ENCODE results near the gene FAM83C.

The FAM83C gene

DNA sequence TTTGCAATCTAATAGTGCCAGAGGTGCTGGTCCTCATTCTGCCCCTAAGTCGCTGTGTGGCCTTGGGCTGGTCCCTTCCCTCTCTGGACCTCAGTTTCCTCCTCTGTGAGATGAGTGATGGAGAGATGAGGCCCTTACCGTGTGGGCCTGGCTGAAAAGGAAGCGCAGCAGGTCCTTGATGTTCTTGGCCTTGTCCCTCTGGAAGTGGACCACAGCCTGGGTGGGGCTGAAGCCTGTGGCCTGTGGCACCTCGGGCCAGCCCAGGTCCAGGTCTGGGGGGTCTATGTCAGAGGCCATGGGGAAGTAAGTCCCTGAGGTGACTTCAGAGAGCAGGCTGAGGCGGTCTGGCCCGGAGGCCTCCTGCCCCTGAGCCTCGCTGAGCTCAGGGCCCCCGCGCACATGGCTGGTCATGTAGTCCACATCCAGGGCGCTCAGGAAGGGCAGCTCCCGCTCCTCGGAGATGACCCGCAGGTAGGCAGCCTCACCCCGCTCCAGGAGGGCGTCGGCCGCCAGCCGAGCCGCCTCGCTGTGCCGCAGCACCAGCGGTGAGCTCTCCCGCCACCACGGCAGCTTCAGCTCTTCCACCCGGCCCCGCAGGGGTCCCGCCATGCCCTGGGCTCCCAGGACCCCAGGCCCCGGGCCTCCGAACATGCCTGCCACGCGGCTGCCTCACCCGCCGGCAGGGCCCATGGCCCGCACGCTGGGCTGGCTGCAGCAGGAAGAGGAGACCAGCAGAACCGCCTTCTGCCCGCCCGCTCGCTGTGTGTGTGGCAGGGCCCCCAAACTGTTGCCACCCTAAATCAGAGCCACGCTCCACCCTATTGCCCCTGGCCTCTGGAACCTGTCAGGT lies at the start of gene FAM83C:
Gene FAM83C, minus strand, starts transcription at position 772 of the 850 bp plus-strand sequence. Its CDS starts 121 bp downstream, at position 651.
- no peak for DNase-seq (ENCODE audit: low read depth in 2 of 2)

- no peak for DNase-seq (ENCODE audit: low read depth in 2 of 2)
Observed at GRCh38 chr20:35341366-35342028, 49.3 kb upstream of the FAM83C start.

GRCh38 chr20:35340436-35340835 lies 48.2 kb upstream of the FAM83C start:
- no peak for DNase-seq (ENCODE audit: low read depth in 2 of 2)

DNA sequence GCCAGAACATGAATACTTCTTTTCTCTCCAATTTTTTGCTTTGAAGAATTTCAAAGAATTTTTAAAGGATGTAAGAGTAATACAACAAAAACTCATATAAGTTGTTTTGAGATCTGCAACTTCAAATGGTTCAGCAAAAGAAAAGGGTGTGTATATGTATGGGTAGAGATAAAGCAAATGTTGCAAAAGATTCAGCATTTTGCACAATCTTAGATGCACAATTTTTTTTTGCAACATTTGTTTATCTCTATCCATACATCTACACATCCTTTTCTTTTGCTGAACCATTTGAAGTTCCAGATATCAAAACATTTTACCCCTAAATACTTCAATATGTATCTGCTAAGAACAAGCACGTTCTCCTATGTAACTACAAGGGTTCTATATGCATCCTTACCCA lies 47.4 kb upstream of the FAM83C start:
- DNase-seq (ENCODE audit: low read depth in 2 of 2), result no peak

GRCh38 chr20:35339007-35339406 lies 46.8 kb upstream of the FAM83C start:
- peak; percentile 94 to 95 for DNase-seq (ENCODE audit: low read depth in 2 of 2)

DNA sequence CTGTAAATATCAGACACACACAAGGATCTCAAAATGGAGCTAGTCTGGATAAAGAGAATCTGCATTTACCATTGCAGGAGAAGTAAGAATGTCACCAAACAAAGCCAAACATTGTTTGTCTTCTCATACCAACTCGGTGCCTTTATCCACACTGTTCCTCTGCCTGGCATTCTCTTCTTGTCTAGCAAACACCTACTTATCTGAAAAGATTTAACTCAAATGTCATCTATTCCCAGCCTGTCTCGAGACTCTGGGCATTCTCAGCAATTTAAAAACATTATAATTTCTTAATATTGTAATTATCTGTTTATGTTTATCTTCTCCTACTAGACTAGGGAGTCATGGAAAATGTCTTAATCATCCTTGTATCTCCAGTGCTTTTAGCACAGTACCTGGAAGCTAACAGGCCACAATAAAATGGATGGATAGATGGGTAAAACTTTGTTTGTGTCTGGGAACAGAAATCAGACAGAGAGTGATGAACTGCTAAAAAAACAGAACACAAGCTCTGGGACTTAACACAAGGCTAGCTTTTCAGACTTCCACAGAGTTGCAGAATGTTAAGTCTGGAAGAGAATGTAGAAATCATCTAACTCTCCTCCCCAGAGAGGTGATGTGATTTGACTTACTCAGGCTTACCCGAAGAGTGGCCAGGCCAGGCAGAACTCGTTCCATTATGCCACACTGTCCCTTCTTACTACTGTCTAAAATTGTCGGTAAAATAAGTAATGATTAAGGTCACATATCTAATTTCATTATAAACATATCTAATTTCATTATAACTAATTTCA lies 42.3 kb upstream of the FAM83C start:
- DNase-seq (ENCODE audit: low read depth in 2 of 2), result no peak

- no peak for DNase-seq (ENCODE audit: low read depth in 2 of 2)
Observed at GRCh38 chr20:35333606-35334005, 41.4 kb upstream of the FAM83C start.

GRCh38 chr20:35332540-35333200 lies 40.4 kb upstream of the FAM83C start:
- DNase-seq (ENCODE audit: low read depth in 2 of 2), result no peak

GRCh38 chr20:35329435-35330139 lies 37.4 kb upstream of the FAM83C start:
- DNase-seq (ENCODE audit: low read depth in 2 of 2), result no peak

- DNase-seq (ENCODE audit: low read depth in 2 of 2), result no peak
Observed at GRCh38 chr20:35328689-35329088, 36.5 kb upstream of the FAM83C start.

- no peak for DNase-seq (ENCODE audit: low read depth in 2 of 2)
Observed at GRCh38 chr20:35328095-35328685, 36.0 kb upstream of the FAM83C start.

- DNase-seq (ENCODE audit: low read depth in 2 of 2), result no peak
Observed at GRCh38 chr20:35327074-35327976, 35.1 kb upstream of the FAM83C start.

GRCh38 chr20:35326740-35327073 lies 34.5 kb upstream of the FAM83C start:
- DNase-seq (ENCODE audit: low read depth in 2 of 2), result no peak

DNA sequence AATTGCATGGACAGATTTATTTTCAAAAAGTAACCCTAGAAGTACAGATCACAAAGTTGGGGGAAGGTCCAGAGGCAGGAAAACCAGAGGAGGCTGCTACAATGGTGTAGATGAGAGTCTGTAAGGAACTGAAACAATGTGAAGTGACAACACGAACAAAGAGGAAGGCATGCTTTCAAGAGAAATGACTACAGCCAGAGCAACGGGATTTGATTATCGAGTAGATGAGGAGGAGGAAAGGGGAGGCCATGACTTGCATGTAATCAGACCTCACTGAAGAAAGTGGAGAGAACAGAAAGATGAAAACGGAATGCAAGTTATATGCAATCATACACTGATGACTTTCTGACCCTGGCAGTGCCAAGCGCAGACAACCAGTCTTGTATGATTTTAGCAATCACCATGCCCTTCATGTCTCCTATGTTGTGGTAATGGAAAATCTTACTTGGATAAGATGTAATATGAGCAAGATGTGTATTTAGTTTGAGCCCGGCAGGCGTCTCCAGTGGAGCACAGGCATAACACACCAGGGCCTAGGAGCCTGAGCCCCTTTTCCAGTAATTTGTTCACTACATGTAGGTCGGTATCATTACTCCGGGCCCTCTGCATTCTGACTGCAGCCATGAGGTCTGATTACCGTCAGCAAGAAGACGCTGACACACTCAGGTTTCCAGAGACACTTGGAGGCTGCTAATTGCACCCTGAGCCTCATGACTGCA lies 34.0 kb upstream of the FAM83C start:
- no peak for DNase-seq (ENCODE audit: low read depth in 2 of 2)

- DNase-seq (ENCODE audit: low read depth in 2 of 2), result no peak
Observed at GRCh38 chr20:35325401-35325800, 33.2 kb upstream of the FAM83C start.

DNA sequence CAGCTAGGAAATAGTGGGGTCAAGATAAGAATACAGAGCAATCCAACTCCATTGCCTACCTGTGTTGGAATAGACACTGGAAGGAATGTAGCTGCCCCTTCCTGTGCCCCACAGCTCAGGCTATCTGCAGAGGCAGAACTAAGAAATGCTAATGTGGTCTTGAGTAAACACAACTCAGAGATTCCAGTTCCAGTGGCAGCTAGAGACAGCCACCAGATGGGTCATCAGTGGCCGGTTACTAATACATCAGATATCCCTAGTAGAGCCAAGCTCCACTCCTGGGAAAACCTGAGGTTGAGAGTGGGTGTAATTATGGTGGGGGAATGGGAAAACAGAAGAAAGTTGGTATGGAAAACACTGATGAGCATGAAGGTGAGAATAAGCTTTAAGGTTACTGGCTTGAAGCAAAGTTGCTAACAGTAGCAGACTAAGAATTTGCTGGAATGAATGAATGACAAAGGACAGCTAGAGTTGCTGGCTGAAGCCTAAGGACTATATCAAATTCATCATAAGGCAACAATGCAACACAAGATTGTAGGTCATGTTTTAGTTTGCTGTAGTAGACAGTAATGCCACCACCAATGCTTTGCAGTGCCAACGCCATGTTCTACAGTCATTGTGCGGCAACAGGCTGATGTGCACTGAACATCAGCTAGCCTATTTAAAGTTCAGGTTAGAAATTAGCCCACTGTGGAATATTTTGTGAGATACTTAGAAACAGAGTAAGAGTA lies 28.3 kb upstream of the FAM83C start:
- DNase-seq (ENCODE audit: low read depth in 2 of 2), result no peak

- peak in 1 of 2 experiments; percentile 61 for DNase-seq (ENCODE audit: low read depth in 2 of 2)
Observed at GRCh38 chr20:35319871-35320197, 27.6 kb upstream of the FAM83C start.

- DNase-seq (ENCODE audit: low read depth in 2 of 2), result peak in 1 of 2 experiments; percentile 70
Observed at GRCh38 chr20:35319192-35319870, 27.1 kb upstream of the FAM83C start.

Data from fibroblast of skin of left quadriceps (primary cell).